IMR-90 (cell line): ENCODE data around the gene NBEA. TPM values are rescaled to one million over a fixed set of nuclear protein-coding genes. Genes with fewer than 3 reads are reported as not detected.

ENCODE experiments used
- ATAC-seq: fragments of 200-7000 bp; cut with Tn5 transposase; 2 replicates; pipeline ENCODE4 v1.9.1; 2020; ENCODE audit warnings: low read depth, mild to moderate bottlenecking, moderate library complexity
- BruUV-seq: library from RNA; stranded (reverse); fragments of 400-500 nt; replicated peaks from 2 replicates; lab custom pipeline; 2021; lab: Mats Ljungman, UMichigan
- CTCF ChIA-PET: fragments of 300-600 bp; formaldehyde crosslinking; extraction: SDS; loops from one replicate; lab custom pipeline; 2021; ENCODE audit warnings: antibody characterized with exemption; lab: Yijun Ruan, JAX
- POLR2A ChIA-PET: fragments of 300-600 bp; sonication (Branson Sonifier 250); formaldehyde crosslinking; loops from one replicate; lab custom pipeline; 2022; ENCODE audit warnings: antibody characterized with exemption; ENCODE audit not compliant: unreplicated experiment; lab: Charles Lee
- DNase-seq: peaks from one replicate; pipeline ENCODE4 v3.0.0; 2013
- H2AFZ ChIP-seq: replicated peaks from 2 replicates; pipeline ENCODE3; 2013; ENCODE audit warnings: low read length, mild to moderate bottlenecking; ENCODE audit not compliant: poor library complexity
- H2AK5ac ChIP-seq: 2 replicates; pipeline ENCODE4 v1.6.1; 2013; ENCODE audit warnings: low read depth, low read length, inconsistent platforms
- H2AK9ac ChIP-seq: replicated peaks from 2 replicates; pipeline ENCODE3; 2013; ENCODE audit warnings: mild to moderate bottlenecking, low read depth, low read length, moderate library complexity; ENCODE audit not compliant: poor library complexity
- H2BK120ac ChIP-seq: 2 replicates; pipeline ENCODE4 v1.6.1; 2013; ENCODE audit warnings: low read depth, low read length, inconsistent platforms
- H2BK15ac ChIP-seq: 3 replicates; pipeline ENCODE4 v1.6.1; 2013; ENCODE audit warnings: low read depth, low read length, inconsistent platforms
- H2BK20ac ChIP-seq: 2 replicates; pipeline ENCODE4 v1.6.1; 2013; ENCODE audit warnings: low read depth, mild to moderate bottlenecking, inconsistent platforms, low read length, moderate library complexity
- H2BK5ac ChIP-seq: 2 replicates; pipeline ENCODE4 v1.6.1; 2013; ENCODE audit warnings: mild to moderate bottlenecking, low read depth, low read length, inconsistent platforms; ENCODE audit not compliant: poor library complexity, severe bottlenecking
- H3K14ac ChIP-seq: replicated peaks from 2 replicates; pipeline ENCODE4 v1.6.1; 2013; ENCODE audit warnings: low read depth, low read length, inconsistent platforms
- H3K18ac ChIP-seq: 2 replicates; pipeline ENCODE4 v1.6.1; 2013; ENCODE audit warnings: low read depth, low read length, control low read depth
- H3K23ac ChIP-seq: 2 replicates; pipeline ENCODE4 v1.6.1; 2013; ENCODE audit warnings: low read depth, low read length, inconsistent platforms
- H3K27ac ChIP-seq: 2 replicates; pipeline ENCODE4 v1.5.1; 2013; ENCODE audit warnings: mild to moderate bottlenecking, control low read depth, low read length; ENCODE audit not compliant: insufficient read depth
- H3K27me3 ChIP-seq: 2 replicates; pipeline ENCODE4 v1.6.1; 2013; ENCODE audit warnings: low read length; ENCODE audit not compliant: control insufficient read depth, insufficient read depth
- H3K36me3 ChIP-seq: 2 replicates; pipeline ENCODE4 v1.6.1; 2013; ENCODE audit warnings: low read length, mixed read lengths; ENCODE audit not compliant: control insufficient read depth, insufficient read depth
- H3K4ac ChIP-seq: 2 replicates; pipeline ENCODE4 v1.6.1; 2013; ENCODE audit warnings: low read depth, low read length, inconsistent platforms
- H3K4me1 ChIP-seq: 2 replicates; pipeline ENCODE4 v1.6.1; 2013; ENCODE audit warnings: low read length, mixed read lengths; ENCODE audit not compliant: control insufficient read depth, insufficient read depth
- H3K4me2 ChIP-seq: 2 replicates; pipeline ENCODE4 v1.6.1; 2013; ENCODE audit warnings: low read depth, mild to moderate bottlenecking, control low read depth, low read length, moderate library complexity
- H3K4me3 ChIP-seq: 2 replicates; pipeline ENCODE4 v1.5.1; 2013; ENCODE audit warnings: low read depth, mild to moderate bottlenecking, control low read depth, low read length, moderate library complexity; ENCODE audit not compliant: insufficient read depth
- H3K56ac ChIP-seq: 2 replicates; pipeline ENCODE4 v1.6.1; 2013; ENCODE audit warnings: low read length, inconsistent platforms; ENCODE audit not compliant: insufficient read depth; ENCODE audit errors: extremely low read depth
- H3K79me1 ChIP-seq, 2 experiments: 2 replicates each; pipeline ENCODE4 v1.6.1; 2013; ENCODE audit warnings: low read length in 2 of 2, inconsistent platforms in 1 of 2, low read depth in 1 of 2
- H3K9ac ChIP-seq: 2 replicates; pipeline ENCODE4 v1.6.1; 2013; ENCODE audit warnings: low read depth, low read length, control low read depth
- H3K9me1 ChIP-seq: 2 replicates; pipeline ENCODE4 v1.6.1; 2013; ENCODE audit warnings: low read length, inconsistent platforms; ENCODE audit not compliant: insufficient read depth
- H3K9me3 ChIP-seq: 2 replicates; pipeline ENCODE4 v1.6.1; 2013; ENCODE audit warnings: low read length; ENCODE audit not compliant: control insufficient read depth, insufficient read depth
- H4K20me1 ChIP-seq: 2 replicates; pipeline ENCODE4 v1.6.1; 2013; ENCODE audit warnings: low read length, inconsistent platforms; ENCODE audit not compliant: insufficient read depth
- H4K5ac ChIP-seq: 2 replicates; pipeline ENCODE4 v1.6.1; 2013; ENCODE audit warnings: mild to moderate bottlenecking, low read depth, low read length, control low read depth
- H4K8ac ChIP-seq, 2 experiments: 2 replicates each; pipeline ENCODE4 v1.6.1; 2013; ENCODE audit warnings: low read depth in 2 of 2, low read length in 2 of 2, control low read depth in 1 of 2, inconsistent platforms in 1 of 2
- H4K91ac ChIP-seq: 2 replicates; pipeline ENCODE4 v1.6.1; 2013; ENCODE audit warnings: low read depth, low read length, inconsistent platforms; ENCODE audit not compliant: insufficient read depth
- BHLHE40 ChIP-seq: fragments of 150-350 bp; IDR thresholded peaks from 2 replicates; pipeline ENCODE4 v1.6.1; 2016; ENCODE audit warnings: mild to moderate bottlenecking, low read depth, low read length
- CEBPB ChIP-seq: IDR thresholded peaks from 2 replicates; pipeline ENCODE4 v1.6.1; 2012; ENCODE audit warnings: low read depth, low read length, improper control_type of control experiment
- CHD1 ChIP-seq: IDR thresholded peaks from 2 replicates; pipeline ENCODE4 v1.6.1; 2012; ENCODE audit warnings: low read depth, low read length, improper control_type of control experiment
- MAFK ChIP-seq: IDR thresholded peaks from 2 replicates; pipeline ENCODE4 v1.6.1; 2012; ENCODE audit warnings: low read depth, low read length, improper control_type of control experiment
- MAZ ChIP-seq: IDR thresholded peaks from 2 replicates; pipeline ENCODE4 v1.6.1; 2012; ENCODE audit warnings: low read depth, mild to moderate bottlenecking, low read length, improper control_type of control experiment, moderate library complexity, borderline replicate concordance
- MXI1 ChIP-seq: IDR thresholded peaks from 2 replicates; pipeline ENCODE4 v1.6.1; 2012; ENCODE audit warnings: low read depth, mild to moderate bottlenecking, low read length, moderate library complexity, borderline replicate concordance
- NFE2L2 ChIP-seq: fragments of 150-350 bp; IDR thresholded peaks from 2 replicates; pipeline ENCODE4 v1.6.1; 2016; ENCODE audit warnings: low read depth, mild to moderate bottlenecking, low read length
- POLR2A ChIP-seq: IDR thresholded peaks from 2 replicates; pipeline ENCODE4 v1.6.1; 2012; ENCODE audit warnings: mild to moderate bottlenecking, low read depth, low read length
- RAD21 ChIP-seq: IDR thresholded peaks from 2 replicates; pipeline ENCODE4 v1.6.1; 2012; ENCODE audit warnings: low read length, improper control_type of control experiment
- RCOR1 ChIP-seq: IDR thresholded peaks from 2 replicates; pipeline ENCODE4 v1.6.1; 2012; ENCODE audit warnings: mild to moderate bottlenecking, low read length, improper control_type of control experiment; ENCODE audit not compliant: insufficient replicate concordance
- RFX5 ChIP-seq: IDR thresholded peaks from 2 replicates; pipeline ENCODE4 v1.8.0; 2012; ENCODE audit warnings: low read depth, mild to moderate bottlenecking, low read length, moderate library complexity
- SMC3 ChIP-seq: fragments of 150-350 bp; IDR thresholded peaks from 2 replicates; pipeline ENCODE4 v1.6.1; 2016; ENCODE audit warnings: low read depth, mild to moderate bottlenecking, antibody characterized with exemption, low read length, moderate library complexity
- whole genome bisulfite sequencing, 2 experiments: methylation state at CpG; one replicate each; pipeline versions ENCODE4 v1.1.5 to v1.1.7; 2013; ENCODE audit warnings: missing lambda C conversion rate in 2 of 2; ENCODE audit not compliant: insufficient read length in 1 of 2; ENCODE audit errors: extremely low coverage in 2 of 2; 5-methylcytosine and 5-hydroxymethylcytosine counted together
- dilution Hi-C: fragments of 300-500 bp; cut with HindIII; formaldehyde crosslinking; loops from one replicate; pipeline ENCODE4 v1.14.3; 2018; ENCODE audit warnings: low sequenced_read_pairs; ENCODE audit not compliant: unreplicated experiment
- in situ Hi-C: fragments of 300-500 bp; cut with MboI; formaldehyde crosslinking; loops from 3 replicates; pipeline ENCODE4 v1.14.3; 2019; ENCODE audit warnings: low sequenced_read_pairs, inconsistent platforms, mixed read lengths
- intact Hi-C: fragments of 100-400 bp; cut with micrococcal nuclease; formaldehyde crosslinking; loops from 2 replicates; pipeline ENCODE4 v1.10.0; 2022
- polyA plus RNA-seq, 3 experiments: library from polyadenylated mRNA; depleted of rRNA; stranded (reverse); fragments of >200 nt; gene quantifications; 2 replicates each; pipeline ENCODE4 v1.2.3, GENCODE V29; 2012; ENCODE audit warnings: low replicate concordance in 1 of 3
- total RNA-seq: library from RNA; depleted of rRNA; stranded (reverse); fragments of >200 nt; gene quantifications from 2 replicates; pipeline ENCODE4 v1.2.3, GENCODE V29; 2012
- TF ChIP-seq, protein P1 (sequence below): fragments of 150-350 bp; IDR thresholded peaks from 2 replicates; pipeline ENCODE4 v1.6.1; 2016; ENCODE audit warnings: low read depth, mild to moderate bottlenecking, low read length, moderate library complexity, borderline replicate concordance
- TF ChIP-seq, protein P2 (sequence below): conservative IDR thresholded peaks from 2 replicates; pipeline ENCODE4 v1.5.1; 2012; ENCODE audit warnings: mild to moderate bottlenecking, low read depth, low read length, improper control_type of control experiment
- TF ChIP-seq, protein P3 (sequence below): fragments of 150-350 bp; IDR thresholded peaks from 2 replicates; pipeline ENCODE4 v1.6.1; 2017; ENCODE audit warnings: mild to moderate bottlenecking, antibody characterized with exemption, low read length, low read depth

Gene NBEA
- total and polyA plus RNA-seq, 2 of the 4 experiments (the other 2 are of a cell fraction): 0.82 to 2.2 TPM

DNA sequence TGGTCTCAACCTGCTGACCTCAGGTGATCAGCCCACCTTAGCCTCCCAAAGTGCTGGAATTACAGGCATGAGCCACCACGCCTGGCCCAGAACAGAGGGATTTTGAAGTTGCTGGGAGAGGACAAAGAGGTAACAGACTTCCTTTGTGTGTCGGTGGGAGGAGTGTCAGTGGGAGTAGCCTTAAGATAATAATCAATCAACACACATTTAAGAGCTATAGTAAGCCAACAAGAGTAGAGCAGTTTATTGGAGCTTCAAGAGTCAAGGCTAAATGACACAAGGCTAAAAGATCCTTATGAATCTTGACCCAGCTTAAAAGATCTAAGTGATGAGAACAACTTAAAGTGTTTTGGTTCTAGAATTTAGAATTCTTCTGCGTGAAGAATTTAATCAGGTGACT, 47.3 kb upstream of the NBEA start:
- Histone ChIP-seq H3K4me3 (no peak overlapping the region), H3K4me1 (no peaks in the 10 kb centered on the region), H3K9me1 (no peaks in the 10 kb centered on the region), H3K9me3 (0 out of 2 replicates have a peak, but pooled peaks cover 1% of the 10 kb centered on the region), H2AK5ac (no peak overlapping the region), H2BK20ac (no peak overlapping the region), H4K20me1 (no peaks in the 10 kb centered on the region), H3K4me2 (no peak overlapping the region), H3K9ac (no peak overlapping the region), H2BK120ac (no peak overlapping the region), H2AK9ac (no peak overlapping the region), H3K14ac (no peak overlapping the region), H3K36me3 (no peaks in the 10 kb centered on the region), H3K27ac (no peak overlapping the region), H4K91ac (no peak overlapping the region), H3K79me1 (no peaks in the 10 kb centered on the region), H2AFZ (no peak overlapping the region), H3K4ac (no peak overlapping the region), H4K5ac (no peak overlapping the region), H2BK15ac (no peak overlapping the region), H2BK5ac (no peak overlapping the region), H3K56ac (no peak overlapping the region), H4K8ac (no peak overlapping the region), H3K27me3 (no peaks in the 10 kb centered on the region), H3K18ac (no peak overlapping the region), H3K23ac (no peak overlapping the region)
- no peak for ATAC-seq
- BruUV-seq: no TSS peak
- intact Hi-C loops: no loop called here
- no peak for DNase-seq
- no peak for TF ChIP-seq POLR2A
- TF ChIP-seq, protein P1, sequence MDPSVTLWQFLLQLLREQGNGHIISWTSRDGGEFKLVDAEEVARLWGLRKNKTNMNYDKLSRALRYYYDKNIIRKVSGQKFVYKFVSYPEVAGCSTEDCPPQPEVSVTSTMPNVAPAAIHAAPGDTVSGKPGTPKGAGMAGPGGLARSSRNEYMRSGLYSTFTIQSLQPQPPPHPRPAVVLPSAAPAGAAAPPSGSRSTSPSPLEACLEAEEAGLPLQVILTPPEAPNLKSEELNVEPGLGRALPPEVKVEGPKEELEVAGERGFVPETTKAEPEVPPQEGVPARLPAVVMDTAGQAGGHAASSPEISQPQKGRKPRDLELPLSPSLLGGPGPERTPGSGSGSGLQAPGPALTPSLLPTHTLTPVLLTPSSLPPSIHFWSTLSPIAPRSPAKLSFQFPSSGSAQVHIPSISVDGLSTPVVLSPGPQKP: no peak
- TF ChIP-seq MAZ: no peak
- TF ChIP-seq RAD21: no peak
- no peak for TF ChIP-seq CHD1
- TF ChIP-seq CEBPB: no peak
- TF ChIP-seq MXI1: no peak
- TF ChIP-seq NFE2L2: no peak
- TF ChIP-seq MAFK: no peak
- TF ChIP-seq, protein P2, sequence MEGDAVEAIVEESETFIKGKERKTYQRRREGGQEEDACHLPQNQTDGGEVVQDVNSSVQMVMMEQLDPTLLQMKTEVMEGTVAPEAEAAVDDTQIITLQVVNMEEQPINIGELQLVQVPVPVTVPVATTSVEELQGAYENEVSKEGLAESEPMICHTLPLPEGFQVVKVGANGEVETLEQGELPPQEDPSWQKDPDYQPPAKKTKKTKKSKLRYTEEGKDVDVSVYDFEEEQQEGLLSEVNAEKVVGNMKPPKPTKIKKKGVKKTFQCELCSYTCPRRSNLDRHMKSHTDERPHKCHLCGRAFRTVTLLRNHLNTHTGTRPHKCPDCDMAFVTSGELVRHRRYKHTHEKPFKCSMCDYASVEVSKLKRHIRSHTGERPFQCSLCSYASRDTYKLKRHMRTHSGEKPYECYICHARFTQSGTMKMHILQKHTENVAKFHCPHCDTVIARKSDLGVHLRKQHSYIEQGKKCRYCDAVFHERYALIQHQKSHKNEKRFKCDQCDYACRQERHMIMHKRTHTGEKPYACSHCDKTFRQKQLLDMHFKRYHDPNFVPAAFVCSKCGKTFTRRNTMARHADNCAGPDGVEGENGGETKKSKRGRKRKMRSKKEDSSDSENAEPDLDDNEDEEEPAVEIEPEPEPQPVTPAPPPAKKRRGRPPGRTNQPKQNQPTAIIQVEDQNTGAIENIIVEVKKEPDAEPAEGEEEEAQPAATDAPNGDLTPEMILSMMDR: no peak
- TF ChIP-seq SMC3: no peak
- no peak for TF ChIP-seq RCOR1
- no peak for TF ChIP-seq RFX5
- TF ChIP-seq BHLHE40: no peak
- TF ChIP-seq, protein P3, sequence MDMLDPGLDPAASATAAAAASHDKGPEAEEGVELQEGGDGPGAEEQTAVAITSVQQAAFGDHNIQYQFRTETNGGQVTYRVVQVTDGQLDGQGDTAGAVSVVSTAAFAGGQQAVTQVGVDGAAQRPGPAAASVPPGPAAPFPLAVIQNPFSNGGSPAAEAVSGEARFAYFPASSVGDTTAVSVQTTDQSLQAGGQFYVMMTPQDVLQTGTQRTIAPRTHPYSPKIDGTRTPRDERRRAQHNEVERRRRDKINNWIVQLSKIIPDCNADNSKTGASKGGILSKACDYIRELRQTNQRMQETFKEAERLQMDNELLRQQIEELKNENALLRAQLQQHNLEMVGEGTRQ: no peak
- WGBS, 2 experiments: no CpG with 5 or more reads among the region's 3 CpGs
- dilution Hi-C loops: no loop called here
- in situ Hi-C loops: no loop called here
- ChIA-PET POLR2A (no interaction called here), CTCF (no interaction called here)
